Measurements from ENCODE around the gene PRKAG1. TPM values are rescaled to one million over a fixed set of nuclear protein-coding genes. Genes with fewer than 3 reads are reported as not detected.

The PRKAG1 gene
- total and polyA plus RNA-seq, 4 donors: 15.5 to 31.5 (median 20.9) TPM

GRCh38 chr12:49020441-49020840 is 1.9 kb upstream of the PRKAG1 start:
- 91% methylated on average over 6 of the region's 6 CpGs for WGBS

More at GRCh38 chr12:49020441-49020840, 1.9 kb upstream of the PRKAG1 start:
- H3K9me3 ChIP-seq (ENCODE audit: control insufficient read depth in 4 of 4, low read length in 3 of 4): no peaks in the 10 kb centered on the region
- H3K9ac ChIP-seq (ENCODE audit: low read depth in 1 of 2, low read length in 2 of 2): no peak overlapping the region
- TF ChIP-seq HNF4G (IDR thresholded peaks at IDR 0.05): no peak
- TF ChIP-seq RAD21 (IDR thresholded peaks at IDR 0.05): no peak
- TF ChIP-seq YY1 (IDR thresholded peaks at IDR 0.05): no peak
- no peak for TF ChIP-seq CTCF (IDR thresholded peaks at IDR 0.05; ENCODE audit: low read depth, low read length, missing input control)
- no peak for TF ChIP-seq RXRA (IDR thresholded peaks at IDR 0.05)
- no peak for TF ChIP-seq HNF4A (conservative IDR thresholded peaks at IDR 0.05)
- TF ChIP-seq SP1 (IDR thresholded peaks at IDR 0.05): no peak
- no peak for TF ChIP-seq ATF3 (IDR thresholded peaks at IDR 0.05)
- TF ChIP-seq FOXA1 (IDR thresholded peaks at IDR 0.05): no peak
- TF ChIP-seq TAF1 (conservative IDR thresholded peaks at IDR 0.05): no peak
- TF ChIP-seq, protein P1, sequence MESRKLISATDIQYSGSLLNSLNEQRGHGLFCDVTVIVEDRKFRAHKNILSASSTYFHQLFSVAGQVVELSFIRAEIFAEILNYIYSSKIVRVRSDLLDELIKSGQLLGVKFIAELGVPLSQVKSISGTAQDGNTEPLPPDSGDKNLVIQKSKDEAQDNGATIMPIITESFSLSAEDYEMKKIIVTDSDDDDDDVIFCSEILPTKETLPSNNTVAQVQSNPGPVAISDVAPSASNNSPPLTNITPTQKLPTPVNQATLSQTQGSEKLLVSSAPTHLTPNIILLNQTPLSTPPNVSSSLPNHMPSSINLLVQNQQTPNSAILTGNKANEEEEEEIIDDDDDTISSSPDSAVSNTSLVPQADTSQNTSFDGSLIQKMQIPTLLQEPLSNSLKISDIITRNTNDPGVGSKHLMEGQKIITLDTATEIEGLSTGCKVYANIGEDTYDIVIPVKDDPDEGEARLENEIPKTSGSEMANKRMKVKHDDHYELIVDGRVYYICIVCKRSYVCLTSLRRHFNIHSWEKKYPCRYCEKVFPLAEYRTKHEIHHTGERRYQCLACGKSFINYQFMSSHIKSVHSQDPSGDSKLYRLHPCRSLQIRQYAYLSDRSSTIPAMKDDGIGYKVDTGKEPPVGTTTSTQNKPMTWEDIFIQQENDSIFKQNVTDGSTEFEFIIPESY (IDR thresholded peaks at IDR 0.05): no peak
- no peak for TF ChIP-seq GABPA (IDR thresholded peaks at IDR 0.05 in 1 of 2, conservative IDR thresholded peaks at IDR 0.05 in 1 of 2)
- no peak for TF ChIP-seq EGR1 (IDR thresholded peaks at IDR 0.05; ENCODE audit: low read depth in 2 of 2)
- TF ChIP-seq FOXA2 (IDR thresholded peaks at IDR 0.05): no peak
- TF ChIP-seq, protein P2, sequence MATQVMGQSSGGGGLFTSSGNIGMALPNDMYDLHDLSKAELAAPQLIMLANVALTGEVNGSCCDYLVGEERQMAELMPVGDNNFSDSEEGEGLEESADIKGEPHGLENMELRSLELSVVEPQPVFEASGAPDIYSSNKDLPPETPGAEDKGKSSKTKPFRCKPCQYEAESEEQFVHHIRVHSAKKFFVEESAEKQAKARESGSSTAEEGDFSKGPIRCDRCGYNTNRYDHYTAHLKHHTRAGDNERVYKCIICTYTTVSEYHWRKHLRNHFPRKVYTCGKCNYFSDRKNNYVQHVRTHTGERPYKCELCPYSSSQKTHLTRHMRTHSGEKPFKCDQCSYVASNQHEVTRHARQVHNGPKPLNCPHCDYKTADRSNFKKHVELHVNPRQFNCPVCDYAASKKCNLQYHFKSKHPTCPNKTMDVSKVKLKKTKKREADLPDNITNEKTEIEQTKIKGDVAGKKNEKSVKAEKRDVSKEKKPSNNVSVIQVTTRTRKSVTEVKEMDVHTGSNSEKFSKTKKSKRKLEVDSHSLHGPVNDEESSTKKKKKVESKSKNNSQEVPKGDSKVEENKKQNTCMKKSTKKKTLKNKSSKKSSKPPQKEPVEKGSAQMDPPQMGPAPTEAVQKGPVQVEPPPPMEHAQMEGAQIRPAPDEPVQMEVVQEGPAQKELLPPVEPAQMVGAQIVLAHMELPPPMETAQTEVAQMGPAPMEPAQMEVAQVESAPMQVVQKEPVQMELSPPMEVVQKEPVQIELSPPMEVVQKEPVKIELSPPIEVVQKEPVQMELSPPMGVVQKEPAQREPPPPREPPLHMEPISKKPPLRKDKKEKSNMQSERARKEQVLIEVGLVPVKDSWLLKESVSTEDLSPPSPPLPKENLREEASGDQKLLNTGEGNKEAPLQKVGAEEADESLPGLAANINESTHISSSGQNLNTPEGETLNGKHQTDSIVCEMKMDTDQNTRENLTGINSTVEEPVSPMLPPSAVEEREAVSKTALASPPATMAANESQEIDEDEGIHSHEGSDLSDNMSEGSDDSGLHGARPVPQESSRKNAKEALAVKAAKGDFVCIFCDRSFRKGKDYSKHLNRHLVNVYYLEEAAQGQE (IDR thresholded peaks at IDR 0.05): no peak
- TF ChIP-seq JUND (IDR thresholded peaks at IDR 0.05): no peak
- DNase-seq (ENCODE audit: low spot score): no peak
- peaks cover 10 to 40% (median 34%) of the 10 kb centered on the region in 4 donors for H3K36me3 ChIP-seq (ENCODE audit: control insufficient read depth in 4 of 4, insufficient read depth in 3 of 4, low read depth in 1 of 4, low read length in 3 of 4)
- H3K4me1 ChIP-seq (ENCODE audit: control insufficient read depth in 4 of 4, insufficient read depth in 4 of 4, low read length in 3 of 4): peaks cover 4 to 16% (median 9%) of the 10 kb centered on the region in 4 donors
- no peak overlapping the region for H3K4me3 ChIP-seq (ENCODE audit: low read depth in 1 of 3, low read length in 3 of 3)
- H3K27me3 ChIP-seq (ENCODE audit: control insufficient read depth in 4 of 4, insufficient read depth in 4 of 4, low read length in 3 of 4): no peaks in the 10 kb centered on the region
- H3K27ac ChIP-seq (ENCODE audit: low read depth in 1 of 2, low read length in 2 of 2): no peak overlapping the region

Measured in liver (tissue), 9 donors.